Fibroblast of lung (primary cell): Measurements from ENCODE around the gene CDIPT.

Source experiments
- EZH2 ChIP-seq: IDR thresholded peaks from 2 replicates; pipeline ENCODE4 v1.5.1; 2012; ENCODE audit warnings: low read length, control low read depth, mild to moderate bottlenecking; ENCODE audit errors: missing control alignments
- TF ChIP-seq, protein P1 (sequence below), 2 donors: IDR thresholded peaks in 1 of 2; conservative IDR thresholded peaks in 1 of 2; 1 replicate in 1 of 2; 2 replicates in 1 of 2; pipeline ENCODE4 v1.5.1; 2011 to 2012; ENCODE audit warnings: low read length in 2 of 2, control low read depth in 1 of 2, inconsistent platforms in 1 of 2, low read depth in 1 of 2, mild to moderate bottlenecking in 1 of 2

DNA sequence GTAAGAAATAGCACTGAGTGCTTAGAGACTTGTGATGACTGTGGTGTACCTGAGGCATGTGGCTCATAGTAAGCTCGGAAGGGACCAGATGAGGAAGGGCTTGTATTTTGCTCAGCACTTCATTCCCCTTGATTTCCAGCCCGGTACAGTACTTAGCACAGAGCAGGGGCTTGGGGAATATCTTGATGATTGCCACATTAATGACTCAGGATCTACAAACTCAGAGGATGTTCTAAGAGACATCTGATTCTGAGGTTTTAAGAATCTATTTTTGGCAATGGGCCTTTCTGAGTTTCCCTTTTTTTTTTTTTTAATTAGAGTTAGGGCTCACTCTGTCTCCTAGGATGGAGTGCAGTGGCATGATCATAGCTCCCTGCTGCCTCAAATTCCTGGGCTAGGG, 46.4 kb upstream of the CDIPT start:
- TF ChIP-seq EZH2: no peak
- TF ChIP-seq, protein P1, sequence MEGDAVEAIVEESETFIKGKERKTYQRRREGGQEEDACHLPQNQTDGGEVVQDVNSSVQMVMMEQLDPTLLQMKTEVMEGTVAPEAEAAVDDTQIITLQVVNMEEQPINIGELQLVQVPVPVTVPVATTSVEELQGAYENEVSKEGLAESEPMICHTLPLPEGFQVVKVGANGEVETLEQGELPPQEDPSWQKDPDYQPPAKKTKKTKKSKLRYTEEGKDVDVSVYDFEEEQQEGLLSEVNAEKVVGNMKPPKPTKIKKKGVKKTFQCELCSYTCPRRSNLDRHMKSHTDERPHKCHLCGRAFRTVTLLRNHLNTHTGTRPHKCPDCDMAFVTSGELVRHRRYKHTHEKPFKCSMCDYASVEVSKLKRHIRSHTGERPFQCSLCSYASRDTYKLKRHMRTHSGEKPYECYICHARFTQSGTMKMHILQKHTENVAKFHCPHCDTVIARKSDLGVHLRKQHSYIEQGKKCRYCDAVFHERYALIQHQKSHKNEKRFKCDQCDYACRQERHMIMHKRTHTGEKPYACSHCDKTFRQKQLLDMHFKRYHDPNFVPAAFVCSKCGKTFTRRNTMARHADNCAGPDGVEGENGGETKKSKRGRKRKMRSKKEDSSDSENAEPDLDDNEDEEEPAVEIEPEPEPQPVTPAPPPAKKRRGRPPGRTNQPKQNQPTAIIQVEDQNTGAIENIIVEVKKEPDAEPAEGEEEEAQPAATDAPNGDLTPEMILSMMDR (conservative IDR thresholded peaks at IDR 0.05 in 1 of 2, IDR thresholded peaks at IDR 0.05 in 1 of 2; ENCODE audit: low read depth in 1 of 2, low read length in 2 of 2): no peak
